ENCODE data around the gene WIPF2. TPM values are rescaled to one million over a fixed set of nuclear protein-coding genes. Genes with fewer than 3 reads are reported as not detected.
"Not testable (repeated sequence)": the region's sequence is repeated elsewhere in the genome, so short reads cannot be mapped to it uniquely, and the experiment has no call there.

Gene WIPF2
- total and polyA plus RNA-seq, 2 of the 8 experiments (the other 6 are each of a cell fraction or from before 2014, with no cell fraction given): 6.9 to 25.3 TPM

DNA sequence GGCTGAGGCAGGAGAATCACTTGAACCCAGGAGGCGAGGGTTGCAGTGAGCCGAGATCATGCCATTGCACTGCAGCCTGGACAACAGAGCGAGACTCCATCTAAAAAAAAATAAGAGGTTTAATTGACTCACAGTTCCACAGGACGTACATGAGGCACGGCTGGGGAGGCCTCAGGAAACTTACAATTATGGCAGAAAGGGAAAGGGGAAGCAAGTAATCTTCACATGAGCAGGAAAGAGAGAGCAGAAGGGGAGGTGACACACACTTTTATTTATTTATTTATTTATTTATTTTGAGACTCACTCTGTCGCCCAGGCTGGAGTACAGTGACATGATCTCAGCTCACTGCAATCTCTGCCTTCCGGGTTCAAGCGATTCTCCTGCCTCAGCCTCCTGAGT is 12.9 kb upstream of the WIPF2 start:
- H3K27ac ChIP-seq (ENCODE audit: low read depth, low read length); H3K56ac ChIP-seq (replicated peaks; ENCODE audit: insufficient read length, low read depth, low read length); H3K23ac ChIP-seq (ENCODE audit: insufficient read length); H3K14ac ChIP-seq (ENCODE audit: insufficient read length); H3K4ac ChIP-seq (replicated peaks; ENCODE audit: insufficient read length, low read depth, low read length); H4K91ac ChIP-seq (replicated peaks; ENCODE audit: insufficient read length, low read length); H3K23me2 ChIP-seq (ENCODE audit: low read depth, low read length); H3K36me3 ChIP-seq (ENCODE audit: control insufficient read depth in 2 of 4, insufficient read depth in 4 of 4, low read length in 3 of 4); H3K4me2 ChIP-seq (ENCODE audit: insufficient read depth in 1 of 2, low read depth in 2 of 2, low read length in 2 of 2); H3K27me3 ChIP-seq (replicated peaks in 1 of 4; ENCODE audit: control insufficient read depth in 3 of 4, extremely low read depth in 1 of 4, insufficient read depth in 3 of 4, low read length in 3 of 4); H4K20me1 ChIP-seq (replicated peaks in 1 of 2; ENCODE audit: control insufficient read depth in 1 of 2, insufficient read depth in 2 of 2, low read length in 2 of 2); H2BK12ac ChIP-seq (ENCODE audit: low read depth, low read length); H2BK120ac ChIP-seq (replicated peaks; ENCODE audit: low read depth, low read length); H3K79me2 ChIP-seq (ENCODE audit: control insufficient read depth in 1 of 2, insufficient read depth in 2 of 2, low read length in 2 of 2); CTCF ChIA-PET (ENCODE audit: partially characterized antibody); DNase-seq (ENCODE audit: low read depth in 1 of 2, low spot score in 2 of 2); H4K8ac ChIP-seq (ENCODE audit: extremely low read depth, insufficient read depth, low read length); H2BK15ac ChIP-seq (ENCODE audit: low read length); H2AK5ac ChIP-seq (ENCODE audit: low read depth, low read length); H3K79me1 ChIP-seq (ENCODE audit: low read depth, low read length); H3K4me3 ChIP-seq (ENCODE audit: extremely low read depth in 1 of 4, insufficient read depth in 2 of 4, low read depth in 3 of 4, low read length in 4 of 4); H3K9ac ChIP-seq (replicated peaks in 1 of 4; ENCODE audit: extremely low read depth in 1 of 4, low read depth in 3 of 4, low read length in 3 of 4); H2AFZ ChIP-seq (ENCODE audit: low read length); H3K9me3 ChIP-seq (ENCODE audit: insufficient read depth in 2 of 2, low read depth in 1 of 2, low read length in 1 of 2); H3K4me1 ChIP-seq (replicated peaks in 1 of 4; ENCODE audit: control insufficient read depth in 3 of 4, insufficient read depth in 4 of 4, low read length in 3 of 4); H2BK5ac ChIP-seq (ENCODE audit: low read depth, low read length); H3K18ac ChIP-seq (ENCODE audit: extremely low read depth, low read length); H4K5ac ChIP-seq (ENCODE audit: insufficient read length, low read depth, low read length); H2BK20ac ChIP-seq (ENCODE audit: low read length); FAIRE-seq: not testable (repeated sequence)
- 95% methylated on average over 8 of the region's 8 CpGs; no CpG with 5 or more reads in 1 of the 2 experiments for WGBS, 2 experiments (ENCODE audit: extremely low coverage in 1 of 2, insufficient coverage in 1 of 2, insufficient read length in 1 of 2, insufficient replicate concordance in 2 of 2, low coverage in 1 of 2, low lambda C conversion rate in 2 of 2, missing lambda C conversion rate in 1 of 2)
- POLR2A ChIA-PET (ENCODE audit: partially characterized antibody): interaction anchor here (1.0 to 1.3 kb wide), 2 partner anchors 12 to 14 kb away, joined by 3 to 4 read pairs; no protein-coding TSS in a partner anchor
